Osteoblast (primary cell): ENCODE measurements around the gene TM4SF4. TPM values are rescaled to one million over a fixed set of nuclear protein-coding genes. Genes with fewer than 3 reads are reported as not detected.

Experiments
- DNase-seq: peaks from one replicate; pipeline ENCODE4 v3.0.0; 2011; ENCODE audit warnings: low spot score, mixed read lengths; ENCODE audit not compliant: insufficient read length; ENCODE audit errors: missing footprints
- H2AFZ ChIP-seq: 2 replicates; pipeline ENCODE4 v1.6.0; 2011; ENCODE audit warnings: mild to moderate bottlenecking, low read length
- H3K27ac ChIP-seq: 2 replicates; pipeline ENCODE4 v1.5.1; 2011; ENCODE audit warnings: mild to moderate bottlenecking, low read depth, low read length, moderate library complexity
- H3K27me3 ChIP-seq: 2 replicates; pipeline ENCODE4 v1.6.0; 2012; ENCODE audit warnings: mild to moderate bottlenecking, control low read depth, inconsistent platforms, low read length, moderate library complexity; ENCODE audit not compliant: insufficient read depth
- H3K36me3 ChIP-seq: 2 replicates; pipeline ENCODE4 v1.5.1; 2011; ENCODE audit warnings: mild to moderate bottlenecking, low read length, control low read depth, moderate library complexity; ENCODE audit not compliant: insufficient read depth
- H3K4me1 ChIP-seq: 2 replicates; pipeline ENCODE4 v1.5.1; 2011; ENCODE audit warnings: mild to moderate bottlenecking, low read length, control low read depth, moderate library complexity; ENCODE audit not compliant: insufficient read depth
- H3K4me2 ChIP-seq: 2 replicates; pipeline ENCODE4 v1.6.0; 2011; ENCODE audit warnings: mild to moderate bottlenecking, low read length; ENCODE audit not compliant: insufficient read depth
- H3K4me3 ChIP-seq: fragments of 200-600 bp; sonication (generic); 3 replicates; pipeline ENCODE4 v1.5.1; 2012; ENCODE audit warnings: mild to moderate bottlenecking, low read length, inconsistent platforms; ENCODE audit not compliant: insufficient read depth
- H3K79me2 ChIP-seq: 2 replicates; pipeline ENCODE4 v1.6.0; 2012; ENCODE audit warnings: mild to moderate bottlenecking, low read length, control low read depth, inconsistent platforms; ENCODE audit not compliant: insufficient read depth
- H3K9me3 ChIP-seq: 2 replicates; pipeline ENCODE4 v1.5.1; 2011; ENCODE audit warnings: low read depth, low read length, control low read depth
- H4K20me1 ChIP-seq: 2 replicates; pipeline ENCODE4 v1.6.0; 2012; ENCODE audit warnings: mild to moderate bottlenecking, low read length, control low read depth; ENCODE audit not compliant: insufficient read depth
- total RNA-seq: library from RNA; depleted of rRNA; stranded (reverse); fragments of >200 nt; gene quantifications from 2 replicates; pipeline ENCODE4 v1.2.3, GENCODE V29; 2012
- TF ChIP-seq, protein P1 (sequence below): IDR thresholded peaks from 2 replicates; pipeline ENCODE4 v1.5.1; 2011; ENCODE audit warnings: mild to moderate bottlenecking, low read depth, low read length, moderate library complexity; ENCODE audit errors: extremely low read depth

Gene TM4SF4
- total RNA-seq, 1 donor, result not detected

DNA sequence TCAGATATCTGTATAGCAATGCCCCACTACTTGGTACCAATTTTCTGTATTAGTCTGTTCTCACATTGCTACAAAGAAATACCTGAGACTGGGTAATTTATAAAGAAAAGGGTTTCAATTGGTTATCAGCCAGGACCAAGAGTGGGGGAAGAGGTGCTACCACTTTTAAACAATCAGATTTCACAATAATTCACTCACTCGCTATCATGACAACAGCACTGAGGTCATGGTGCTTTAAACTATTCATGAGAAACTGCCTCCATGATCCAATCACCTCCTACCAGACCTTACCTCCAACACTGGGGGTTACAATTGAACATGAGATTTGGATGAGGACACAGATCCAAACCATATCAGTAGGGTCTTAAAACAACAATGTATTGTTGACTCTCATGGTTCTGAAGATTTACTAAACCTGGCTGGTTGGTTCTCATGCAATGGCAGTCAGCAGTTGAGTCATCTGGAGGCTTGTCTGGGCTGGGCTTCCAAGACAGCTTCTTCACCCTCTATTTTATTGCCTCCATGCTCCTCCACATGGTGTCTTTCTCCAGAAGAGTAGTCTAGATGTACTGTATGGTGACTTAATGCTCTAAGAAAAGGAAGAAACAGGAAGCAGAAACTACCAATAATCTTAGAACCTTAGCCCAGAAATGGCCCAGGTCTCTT is 21.2 kb upstream of the TM4SF4 start:
- peak overlapping the region; percentile 41 for H2AFZ ChIP-seq
- no peak overlapping the region for H3K27ac ChIP-seq
- H3K36me3 ChIP-seq, result peaks cover 5% of the 10 kb centered on the region
- H3K9me3 ChIP-seq, result no peaks in the 10 kb centered on the region
- H3K27me3 ChIP-seq, result no peaks in the 10 kb centered on the region
- no peak overlapping the region for H3K4me3 ChIP-seq
- H4K20me1 ChIP-seq, result no peaks in the 10 kb centered on the region
- TF ChIP-seq, protein P1, sequence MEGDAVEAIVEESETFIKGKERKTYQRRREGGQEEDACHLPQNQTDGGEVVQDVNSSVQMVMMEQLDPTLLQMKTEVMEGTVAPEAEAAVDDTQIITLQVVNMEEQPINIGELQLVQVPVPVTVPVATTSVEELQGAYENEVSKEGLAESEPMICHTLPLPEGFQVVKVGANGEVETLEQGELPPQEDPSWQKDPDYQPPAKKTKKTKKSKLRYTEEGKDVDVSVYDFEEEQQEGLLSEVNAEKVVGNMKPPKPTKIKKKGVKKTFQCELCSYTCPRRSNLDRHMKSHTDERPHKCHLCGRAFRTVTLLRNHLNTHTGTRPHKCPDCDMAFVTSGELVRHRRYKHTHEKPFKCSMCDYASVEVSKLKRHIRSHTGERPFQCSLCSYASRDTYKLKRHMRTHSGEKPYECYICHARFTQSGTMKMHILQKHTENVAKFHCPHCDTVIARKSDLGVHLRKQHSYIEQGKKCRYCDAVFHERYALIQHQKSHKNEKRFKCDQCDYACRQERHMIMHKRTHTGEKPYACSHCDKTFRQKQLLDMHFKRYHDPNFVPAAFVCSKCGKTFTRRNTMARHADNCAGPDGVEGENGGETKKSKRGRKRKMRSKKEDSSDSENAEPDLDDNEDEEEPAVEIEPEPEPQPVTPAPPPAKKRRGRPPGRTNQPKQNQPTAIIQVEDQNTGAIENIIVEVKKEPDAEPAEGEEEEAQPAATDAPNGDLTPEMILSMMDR, result no peak
- peaks cover 36% of the 10 kb centered on the region for H3K4me1 ChIP-seq
- no peaks in the 10 kb centered on the region for H3K79me2 ChIP-seq
- no peak overlapping the region for H3K4me2 ChIP-seq
- DNase-seq, result no peak

- H3K27ac ChIP-seq, result peak overlapping the region; percentile 27
- peaks cover 26% of the 10 kb centered on the region for H3K4me1 ChIP-seq
- no peaks in the 10 kb centered on the region for H3K79me2 ChIP-seq
- peak overlapping the region; percentile 17 for H2AFZ ChIP-seq
- peak overlapping the region; percentile 17 for H3K4me2 ChIP-seq
- TF ChIP-seq, protein P1, result no peak
- no peaks in the 10 kb centered on the region for H3K9me3 ChIP-seq
- no peak overlapping the region for H3K4me3 ChIP-seq
- H4K20me1 ChIP-seq, result no peaks in the 10 kb centered on the region
- H3K27me3 ChIP-seq, result no peaks in the 10 kb centered on the region
- H3K36me3 ChIP-seq, result peaks cover 5% of the 10 kb centered on the region
- DNase-seq, result no peak
Measured at GRCh38 chr3:149454746-149455145, 19.8 kb upstream of the TM4SF4 start.

DNA sequence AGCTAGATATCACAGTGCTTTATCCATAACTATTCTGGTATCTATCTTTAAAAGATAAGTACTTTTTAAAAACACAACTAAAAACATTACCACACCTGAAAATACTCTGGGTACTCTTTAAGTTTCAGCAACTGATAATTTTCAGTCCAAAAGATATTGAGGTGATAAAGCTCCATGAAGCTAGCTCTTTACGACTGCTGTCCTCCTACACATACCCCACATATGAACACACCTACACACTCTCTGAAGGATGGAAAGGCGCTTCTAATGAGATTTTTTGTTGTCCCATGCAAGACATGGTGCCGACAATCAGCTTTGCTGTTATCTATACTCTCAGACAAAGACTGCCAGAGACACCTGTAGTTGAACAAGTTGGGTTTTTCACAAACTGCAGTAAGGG is 19.1 kb upstream of the TM4SF4 start:
- Histone ChIP-seq H3K79me2 (no peaks in the 10 kb centered on the region), H3K4me1 (peaks cover 22% of the 10 kb centered on the region), H4K20me1 (no peaks in the 10 kb centered on the region), H3K4me2 (no peak overlapping the region), H3K9me3 (no peaks in the 10 kb centered on the region), H2AFZ (no peak overlapping the region), H3K4me3 (no peak overlapping the region), H3K27ac (peak overlapping the region; percentile 27), H3K27me3 (no peaks in the 10 kb centered on the region), H3K36me3 (peaks cover 5% of the 10 kb centered on the region)
- TF ChIP-seq, protein P1, result no peak
- DNase-seq, result no peak

GRCh38 chr3:149455989-149456388 is 18.5 kb upstream of the TM4SF4 start:
- Histone ChIP-seq H3K27me3 (no peaks in the 10 kb centered on the region), H4K20me1 (no peaks in the 10 kb centered on the region), H3K27ac (no peak overlapping the region), H3K4me2 (no peak overlapping the region), H3K79me2 (no peaks in the 10 kb centered on the region), H3K36me3 (peaks cover 5% of the 10 kb centered on the region), H3K9me3 (no peaks in the 10 kb centered on the region), H2AFZ (no peak overlapping the region), H3K4me3 (no peak overlapping the region), H3K4me1 (peaks cover 24% of the 10 kb centered on the region)
- no peak for DNase-seq
- TF ChIP-seq, protein P1, result no peak
